NCI-H2081 treated with DMSO at 0.1 percent for 48 hours (cell line): ENCODE measurements around the gene SMCO2.
A peak's percentile ranks its signal among the peaks of the same experiment; 100 is the strongest.

Experiments used
- DNase-seq: peaks from one replicate; lab custom pipeline; 2025; lab: John Stamatoyannopoulos, UW

SMCO2 gene

GRCh38 chr12:27499377-27499776, 52.8 kb downstream of the SMCO2 start:
- no peak for DNase-seq

- DNase-seq, result no peak
Measured at GRCh38 chr12:27500546-27500945, 54.0 kb downstream of the SMCO2 start.

- DNase-seq, result no peak
Measured at GRCh38 chr12:27502021-27502435, 55.5 kb downstream of the SMCO2 start.

- DNase-seq, result no peak
Measured at GRCh38 chr12:27504507-27504906, 58.0 kb downstream of the SMCO2 start.

GRCh38 chr12:27505109-27505508, 58.6 kb downstream of the SMCO2 start:
- DNase-seq, result no peak

- DNase-seq, result no peak
Measured at GRCh38 chr12:27505761-27506160, 59.2 kb downstream of the SMCO2 start.

GRCh38 chr12:27506645-27507189, 60.2 kb downstream of the SMCO2 start:
- no peak for DNase-seq

GRCh38 chr12:27508736-27509431, 62.3 kb downstream of the SMCO2 start:
- DNase-seq, result no peak

- DNase-seq, result no peak
Measured at GRCh38 chr12:27511031-27511722, 64.6 kb downstream of the SMCO2 start.

- DNase-seq, result no peak
Measured at GRCh38 chr12:27511723-27512045, 65.1 kb downstream of the SMCO2 start.

- no peak for DNase-seq
Measured at GRCh38 chr12:27513155-27513824, 66.8 kb downstream of the SMCO2 start.

- DNase-seq, result no peak
Measured at GRCh38 chr12:27515671-27516070, 69.1 kb downstream of the SMCO2 start.

- no peak for DNase-seq
Measured at GRCh38 chr12:27516625-27517024, 70.1 kb downstream of the SMCO2 start.

GRCh38 chr12:27517546-27517945, 71.0 kb downstream of the SMCO2 start:
- no peak for DNase-seq

GRCh38 chr12:27517961-27518665, 71.6 kb downstream of the SMCO2 start:
- DNase-seq, result no peak

- no peak for DNase-seq
Measured at GRCh38 chr12:27521066-27521465, 74.5 kb downstream of the SMCO2 start.

GRCh38 chr12:27521981-27522380, 75.4 kb downstream of the SMCO2 start:
- no peak for DNase-seq

- DNase-seq, result no peak
Measured at GRCh38 chr12:27523305-27523641, 76.7 kb downstream of the SMCO2 start.

- peak; percentile 84 for DNase-seq
Measured at GRCh38 chr12:27523642-27524493, 77.3 kb downstream of the SMCO2 start, which contains the start of gene PPFIBP1. TSS of gene PPFIBP1 (plus strand) at chr12:27524206. CDS start at chr12:27633397, 109,191 bp downstream.

GRCh38 chr12:27524494-27524835, 77.9 kb downstream of the SMCO2 start:
- no peak for DNase-seq
